Stimulated activated CD8-positive, alpha-beta memory T cell treated with anti-CD3 and anti-CD28 coated beads, Interleukin-4, amount 100 ng/mL, for 24 hours (primary cell): ENCODE measurements around the gene POLR2B.
"Not testable (repeated sequence)": the region's sequence is repeated elsewhere in the genome, so short reads cannot be mapped to it uniquely, and the experiment has no call there.

Experiments
- DNase-seq: peaks from one replicate; pipeline ENCODE4 v3.0.0-alpha.2; 2020; ENCODE audit warnings: low read depth

The POLR2B gene

GRCh38 chr4:56978750-56979303, at the start of gene POLR2B:
Gene POLR2B, plus strand, starts transcription at chr4:56978896. Its CDS starts 90 bp downstream, at chr4:56978986.
- peak; percentile 83 for DNase-seq

- no peak for DNase-seq
These were observed 48.1 kb upstream of the POLR2B start for GRCh38 chr4:56930638-56931037.

DNA sequence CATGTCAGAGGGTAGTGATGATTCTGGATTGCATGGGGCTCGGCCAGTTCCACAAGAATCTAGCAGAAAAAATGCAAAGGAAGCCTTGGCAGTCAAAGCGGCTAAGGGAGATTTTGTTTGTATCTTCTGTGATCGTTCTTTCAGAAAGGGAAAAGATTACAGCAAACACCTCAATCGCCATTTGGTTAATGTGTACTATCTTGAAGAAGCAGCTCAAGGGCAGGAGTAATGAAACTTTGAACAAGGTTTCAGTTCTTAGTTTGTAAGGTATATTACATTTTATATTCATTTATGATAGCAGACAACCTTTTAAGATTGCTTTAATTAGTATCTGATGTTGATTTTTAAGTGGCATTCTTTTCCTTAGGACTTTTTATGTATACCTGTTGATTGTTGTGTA, 46.8 kb upstream of the POLR2B start:
- no peak for DNase-seq

- no peak for DNase-seq
These were observed 41.4 kb upstream of the POLR2B start for GRCh38 chr4:56937262-56937661.

DNA sequence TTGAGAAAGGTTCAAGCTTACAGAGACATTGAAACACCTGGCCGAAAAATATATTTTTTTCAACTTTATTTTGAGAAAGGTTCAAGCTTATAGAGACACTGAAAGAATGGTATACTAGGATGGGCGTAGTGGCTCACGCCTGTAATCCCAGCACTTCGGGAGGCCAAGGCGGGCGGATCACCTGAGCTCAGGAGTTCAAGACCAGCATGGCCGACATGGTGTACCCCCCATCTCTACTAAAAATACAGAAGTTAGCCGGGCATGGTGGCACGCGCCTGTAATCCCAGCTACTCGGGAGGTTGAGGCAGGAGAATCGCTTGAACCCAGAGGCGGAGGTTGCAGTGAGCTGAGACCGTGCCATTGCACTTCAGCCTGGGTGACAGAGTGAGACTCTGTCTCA, 38.9 kb upstream of the POLR2B start:
- DNase-seq = not testable (repeated sequence)

- no peak for DNase-seq
These were observed 38.3 kb upstream of the POLR2B start for GRCh38 chr4:56940403-56940802.

DNA sequence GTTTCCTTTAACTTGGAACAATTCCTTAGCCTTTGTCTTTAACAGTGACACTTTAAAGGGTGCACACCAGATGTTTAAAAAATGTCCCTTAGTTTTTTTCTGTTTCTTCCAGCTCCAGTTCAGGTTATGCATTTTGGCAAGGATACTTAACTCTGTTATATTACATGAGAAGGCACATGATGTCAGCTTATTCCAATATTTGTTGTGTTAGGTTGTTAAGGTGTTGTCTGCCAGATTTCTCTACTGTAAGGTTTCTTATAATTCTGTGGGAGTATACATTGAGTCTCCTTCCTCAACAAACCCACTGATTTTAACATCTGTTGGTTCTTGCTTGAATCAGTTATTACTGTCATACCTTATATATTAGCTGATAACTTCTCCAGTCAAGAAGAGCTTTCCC, 37.7 kb upstream of the POLR2B start:
- DNase-seq = no peak

DNA sequence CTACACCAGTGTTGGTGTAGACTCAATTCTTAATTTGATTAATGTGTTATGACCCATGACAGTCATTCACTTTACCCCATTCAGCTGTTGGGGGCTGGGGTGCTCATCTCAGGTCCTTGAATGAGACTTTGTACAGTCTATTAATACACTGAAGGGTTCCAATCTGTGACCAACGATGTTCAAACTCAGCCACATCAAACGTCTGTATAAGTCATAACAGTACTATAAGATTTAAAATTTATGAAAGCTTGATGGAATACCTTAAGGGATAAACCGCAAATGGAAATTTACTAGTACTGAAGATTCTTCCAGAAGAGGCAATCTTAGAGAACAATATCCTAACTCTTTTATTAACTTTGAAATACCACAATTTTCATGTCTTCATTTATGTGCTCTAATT, 37.3 kb upstream of the POLR2B start:
- DNase-seq = no peak

DNA sequence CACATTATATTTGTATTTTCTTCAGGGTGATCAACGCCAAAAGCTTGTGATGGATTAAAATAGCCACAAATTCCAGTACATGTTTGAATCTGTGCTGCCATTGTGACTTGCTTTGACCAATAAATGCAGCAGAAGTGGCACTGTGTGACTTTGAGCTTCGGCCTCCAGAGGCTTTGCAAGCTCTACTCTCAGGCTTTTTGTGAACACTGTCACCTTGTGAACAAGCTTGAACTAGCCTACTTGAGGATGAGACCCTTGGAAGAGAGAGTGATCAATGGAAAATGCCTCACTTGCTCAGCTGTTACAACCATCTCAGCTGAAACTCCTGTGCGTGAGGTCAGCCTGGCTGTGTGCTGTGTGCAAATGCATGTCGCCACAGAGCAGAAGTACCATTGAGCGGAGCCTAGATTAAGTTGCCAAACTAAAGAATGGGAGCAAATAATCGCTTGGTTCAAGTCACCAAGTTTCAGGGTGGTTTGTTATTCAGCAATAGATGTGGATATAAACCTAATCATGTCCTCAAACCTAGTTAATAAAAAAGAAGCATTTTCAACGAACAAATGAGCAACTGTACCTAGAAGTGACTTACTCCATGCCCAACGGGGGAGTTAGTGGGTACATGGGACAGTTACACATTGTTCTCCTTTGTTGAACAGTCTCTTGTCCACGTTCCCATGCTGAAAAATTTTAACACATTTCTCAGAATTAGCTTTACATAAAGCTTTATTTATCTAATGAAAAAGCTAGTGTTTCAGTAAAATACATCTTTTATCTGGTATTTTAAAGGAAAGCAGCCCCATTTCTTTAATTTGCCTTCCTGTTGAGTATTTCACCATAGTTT, 24.8 kb upstream of the POLR2B start:
- no peak for DNase-seq

- no peak for DNase-seq
These were observed 20.6 kb upstream of the POLR2B start for GRCh38 chr4:56958111-56958517.

- DNase-seq = no peak
These were observed 19.6 kb upstream of the POLR2B start for GRCh38 chr4:56959100-56959499.

DNA sequence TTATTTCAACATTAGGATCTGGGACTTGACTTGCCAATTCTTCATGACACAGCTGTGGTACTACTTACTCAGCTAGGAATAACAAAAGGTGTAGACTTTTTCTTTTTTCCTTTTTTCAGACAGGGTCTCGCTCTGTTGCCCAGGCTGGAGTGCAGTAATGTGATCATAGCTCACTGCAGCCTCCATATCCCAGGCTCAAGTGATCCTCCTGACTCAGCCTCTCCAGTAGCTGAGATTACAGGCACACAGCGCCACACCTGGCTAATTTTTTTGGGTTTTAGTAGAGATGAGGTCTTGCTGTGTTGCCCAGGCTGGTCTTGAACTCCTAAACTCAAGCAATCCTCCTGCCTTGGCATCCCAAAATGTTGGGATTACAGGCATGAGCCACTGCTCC, 17.6 kb upstream of the POLR2B start:
- no peak for DNase-seq

DNA sequence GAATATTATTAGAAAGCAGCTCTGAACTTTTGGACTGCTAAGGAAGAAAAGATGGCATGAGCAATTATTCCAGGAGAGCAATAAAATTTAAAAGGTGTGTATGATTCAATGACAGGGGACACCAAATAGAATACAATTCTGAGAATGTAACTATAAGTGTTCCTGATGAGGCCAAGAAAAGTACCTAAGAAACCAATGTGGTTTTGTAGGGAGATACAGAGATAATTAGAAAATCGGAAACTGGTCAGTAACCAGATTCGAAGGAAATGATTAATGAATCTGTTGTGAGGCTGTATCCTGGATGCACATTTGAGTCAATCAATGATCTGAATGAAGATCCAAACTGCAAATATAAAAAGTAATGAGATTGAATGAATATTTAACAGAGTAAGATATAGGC, 7.3 kb upstream of the POLR2B start:
- DNase-seq = no peak

DNA sequence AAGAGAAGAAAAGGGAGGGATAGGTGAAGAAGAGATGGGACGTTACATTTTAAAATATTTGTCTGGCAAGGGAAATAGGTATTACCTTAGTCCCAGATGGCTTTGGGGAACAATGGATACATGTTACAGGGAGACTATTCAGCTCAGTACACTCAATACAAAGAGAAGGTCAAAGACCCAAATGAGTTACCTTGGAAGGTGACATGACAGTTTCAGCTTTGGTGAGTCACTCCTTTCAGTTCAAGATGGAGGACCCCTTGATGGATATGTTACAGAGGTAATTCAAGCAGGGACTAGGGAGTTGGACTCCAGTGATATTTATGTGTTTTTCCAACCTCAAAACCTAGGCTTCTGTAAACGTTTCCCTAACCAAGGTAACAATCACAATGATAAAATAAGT, 6.3 kb upstream of the POLR2B start:
- no peak for DNase-seq

- DNase-seq = no peak
These were observed 5.9 kb upstream of the POLR2B start for GRCh38 chr4:56972809-56973208.

GRCh38 chr4:56973336-56973735, 5.4 kb upstream of the POLR2B start:
- DNase-seq = no peak

- DNase-seq = no peak
These were observed 2.3 kb upstream of the POLR2B start for GRCh38 chr4:56976283-56976836.

DNA sequence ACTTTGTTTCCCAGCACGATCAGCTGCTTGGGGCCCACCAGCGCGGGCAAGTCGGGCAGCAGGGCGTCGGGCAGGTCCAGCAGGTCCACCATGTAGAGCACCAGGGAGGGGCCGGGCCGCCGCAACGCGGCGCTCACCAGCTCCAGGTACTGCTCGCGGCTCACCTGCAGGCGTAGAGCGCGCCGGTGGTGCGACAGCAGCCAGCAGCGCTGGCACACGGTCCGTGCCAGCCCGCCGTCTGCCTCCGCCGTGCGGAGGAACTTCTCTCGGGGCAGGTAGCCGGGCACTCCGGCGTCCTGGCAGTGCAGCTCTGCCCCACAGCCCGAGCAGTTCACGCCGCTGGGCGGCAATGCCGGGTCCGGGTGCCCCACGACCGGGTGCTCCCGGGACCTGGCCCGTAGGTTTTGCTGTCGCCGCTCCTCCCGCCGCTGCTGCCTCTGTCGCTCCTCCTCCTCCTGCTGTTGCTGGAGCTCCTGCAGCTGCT, 1.8 kb upstream of the POLR2B start:
- DNase-seq = no peak

DNA sequence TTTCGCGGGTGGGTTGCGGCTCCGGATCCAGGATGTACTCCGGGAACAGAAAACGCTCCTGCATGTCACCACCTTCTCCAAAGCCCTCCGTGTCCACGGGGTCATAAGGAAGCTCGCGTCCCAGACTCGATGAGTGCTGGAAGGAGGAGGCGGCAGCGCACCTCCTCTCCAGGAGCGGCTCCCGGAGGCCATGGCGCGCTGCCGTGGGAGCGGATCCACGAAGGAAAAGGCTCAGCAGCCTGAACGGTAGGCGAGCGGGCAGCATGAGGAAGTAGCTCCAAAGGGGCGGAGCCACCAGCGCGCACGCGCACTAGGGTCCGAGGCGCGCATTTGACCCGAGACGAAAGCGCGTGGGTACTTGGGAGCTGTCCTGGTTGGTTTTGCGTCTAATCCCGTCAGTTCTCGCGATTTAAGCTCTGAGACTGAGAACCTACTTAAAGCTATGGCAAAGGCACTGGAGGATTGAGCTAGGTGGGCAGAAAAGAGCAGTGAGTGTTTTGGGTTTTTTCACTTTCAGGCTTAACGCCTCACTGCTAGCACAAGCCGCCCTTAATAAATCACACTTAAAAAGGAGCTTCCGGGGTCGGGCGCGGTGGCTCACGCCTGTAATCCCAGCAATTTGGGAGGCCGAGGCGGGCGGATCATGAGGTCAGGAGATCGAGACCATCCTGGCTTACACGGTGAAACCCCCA, 1.2 kb upstream of the POLR2B start, which contains the start of gene NOA1:
Gene NOA1, minus strand, starts transcription at position 286 of the 692 bp plus-strand sequence. Its CDS starts 21 bp downstream, at position 265.
- peak; percentile 98 for DNase-seq

DNA sequence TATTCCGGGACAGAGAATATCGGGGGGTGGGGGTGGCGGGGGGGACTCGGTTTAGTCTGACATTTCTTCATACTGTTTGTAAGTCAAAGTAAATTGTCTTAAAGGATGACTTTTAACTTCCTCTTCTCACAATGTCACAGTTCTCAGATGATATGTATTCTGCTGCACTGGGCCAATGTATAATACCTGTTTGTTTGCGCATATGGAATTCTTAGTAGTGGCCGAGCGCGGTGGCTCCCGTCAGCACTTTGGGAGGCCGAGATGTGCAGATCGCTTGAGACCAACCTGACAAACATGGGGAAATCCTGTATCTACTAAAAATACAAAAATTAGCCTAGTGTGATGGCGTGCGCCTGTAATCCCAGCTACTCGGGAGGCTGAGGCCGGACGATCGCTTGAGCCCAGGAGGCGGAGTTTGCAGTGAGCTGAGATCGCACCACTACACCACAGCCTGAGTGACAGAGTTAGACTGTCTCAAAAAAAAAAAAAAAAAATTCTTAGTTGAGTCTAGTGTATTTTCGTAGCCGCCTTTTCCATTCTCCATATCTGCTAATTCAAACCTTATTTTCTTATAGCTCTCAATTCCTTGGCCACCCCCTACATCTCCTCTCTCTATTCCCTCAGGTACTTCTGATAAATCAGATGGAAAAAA, 851 bp downstream of the POLR2B start:
- peak; percentile 38 for DNase-seq

DNA sequence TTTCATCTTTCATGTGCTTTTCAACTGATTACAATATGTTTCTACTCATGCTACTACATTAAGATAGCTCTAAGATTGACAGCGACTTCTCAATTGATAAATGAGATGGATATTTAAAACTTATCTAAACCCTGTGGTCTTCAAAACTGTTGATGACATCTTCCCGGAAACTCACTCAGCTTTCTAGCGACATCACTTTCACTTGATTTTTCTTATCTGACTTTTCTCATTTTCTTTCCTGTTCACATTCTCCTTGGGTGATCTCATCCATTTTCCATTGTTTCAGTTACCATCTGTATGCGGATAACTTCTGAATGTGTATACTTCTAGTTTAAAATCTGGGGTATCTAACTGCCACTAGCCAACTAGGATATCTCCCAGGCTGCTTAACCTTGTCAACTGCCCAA, 3.1 kb downstream of the POLR2B start:
- DNase-seq = no peak

DNA sequence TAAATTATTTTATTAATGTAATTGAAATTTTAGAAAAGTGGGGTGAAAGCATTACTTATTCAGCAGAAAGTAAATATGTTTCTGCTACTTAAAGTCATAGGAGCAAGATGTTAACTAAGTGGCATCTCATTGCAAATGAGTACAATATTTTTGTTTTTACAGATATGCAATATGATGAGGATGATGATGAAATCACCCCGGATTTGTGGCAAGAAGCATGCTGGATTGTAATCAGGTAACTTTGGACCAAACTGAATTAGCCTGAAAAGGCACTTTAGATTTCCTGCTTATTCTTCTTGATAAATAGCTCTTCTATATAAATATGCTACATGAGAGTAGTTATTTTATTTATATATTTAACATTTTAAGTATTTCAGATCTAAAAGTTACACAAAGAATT, 7.5 kb downstream of the POLR2B start:
- no peak for DNase-seq
